ENCODE data around the gene URAD.
"Not testable (repeated sequence)": the region's sequence is repeated elsewhere in the genome, so short reads cannot be mapped to it uniquely, and the experiment has no call there.

The URAD gene, protein sequence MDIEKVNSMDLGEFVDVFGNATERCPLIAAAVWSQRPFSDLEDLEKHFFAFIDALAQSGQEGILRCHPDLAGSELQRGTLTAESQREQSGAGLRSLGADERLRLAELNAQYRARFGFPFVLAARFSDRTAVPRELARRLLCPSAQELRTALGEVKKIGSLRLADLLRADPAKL

DNA sequence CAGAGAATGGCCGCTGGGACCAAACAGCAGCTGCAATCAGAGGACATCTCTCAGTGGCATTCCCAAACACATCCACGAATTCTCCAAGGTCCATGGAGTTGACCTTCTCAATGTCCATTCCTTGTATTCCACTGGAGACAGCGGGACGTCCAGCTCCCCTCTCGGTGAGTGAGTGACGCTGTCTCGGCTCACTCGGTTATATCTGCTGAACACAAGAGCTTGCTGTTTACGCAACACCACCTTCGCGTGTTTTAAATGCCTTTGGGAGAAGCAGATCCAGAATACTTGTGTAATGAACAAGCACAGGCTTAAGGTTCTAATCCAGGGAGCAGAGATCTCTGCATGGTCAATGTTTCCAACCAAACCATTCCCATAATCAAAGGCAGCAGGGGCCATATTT, at the start of gene URAD:
TSS of gene URAD (minus strand) at position 174 of the 400 bp plus-strand sequence. CDS start at position 118, 56 bp downstream.
- no peak for DNase-seq

DNA sequence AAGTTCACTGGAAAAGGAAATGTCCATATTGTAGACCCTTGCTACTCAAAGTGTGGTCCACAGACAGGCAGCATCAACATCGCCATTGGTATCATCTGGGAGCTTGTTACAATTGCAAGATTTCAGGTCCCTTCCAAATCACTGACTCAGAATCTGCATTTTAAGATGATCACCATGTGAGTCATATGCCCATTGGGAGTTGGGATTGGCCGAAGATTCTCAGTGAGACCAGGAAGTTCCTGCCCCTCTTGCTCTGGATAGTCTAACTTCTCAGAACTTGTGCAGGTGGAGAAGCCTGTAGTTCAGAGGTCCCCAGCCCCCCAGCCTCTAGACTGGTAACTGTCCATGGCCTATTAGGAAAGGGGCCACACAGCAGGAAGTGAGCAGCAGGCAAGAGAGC, 48.9 kb upstream of the URAD start:
- DNase-seq: no peak

DNA sequence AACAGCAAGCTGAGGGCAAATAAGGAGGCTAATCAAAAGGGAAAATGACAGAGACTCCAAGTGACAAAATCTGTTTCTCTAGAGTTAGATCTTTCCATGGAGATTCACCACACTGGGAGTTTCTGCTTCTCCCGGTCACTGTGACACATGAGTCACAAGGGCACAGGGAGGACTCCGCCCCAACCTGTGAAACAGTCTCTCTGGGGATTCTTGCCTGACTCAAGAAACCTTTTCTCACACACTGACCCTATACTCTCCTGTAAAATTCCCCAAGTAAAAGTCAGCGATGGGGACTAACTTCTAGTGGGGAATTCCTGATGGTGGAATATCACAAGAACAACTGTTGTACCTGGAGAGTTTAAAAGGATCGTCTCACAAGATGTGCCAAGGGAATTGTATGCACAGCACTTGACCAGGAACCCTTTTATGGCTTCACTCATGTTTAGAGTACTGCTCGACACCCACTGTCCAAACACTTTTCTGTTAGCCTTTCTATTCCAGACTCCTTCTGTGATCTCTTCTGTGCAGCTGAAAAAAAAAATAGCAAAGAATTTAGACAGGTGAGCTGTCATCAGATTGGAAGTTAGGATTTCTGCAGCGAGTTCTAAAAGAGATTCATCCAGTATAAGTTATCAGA, 46.8 kb upstream of the URAD start:
- DNase-seq: no peak

DNA sequence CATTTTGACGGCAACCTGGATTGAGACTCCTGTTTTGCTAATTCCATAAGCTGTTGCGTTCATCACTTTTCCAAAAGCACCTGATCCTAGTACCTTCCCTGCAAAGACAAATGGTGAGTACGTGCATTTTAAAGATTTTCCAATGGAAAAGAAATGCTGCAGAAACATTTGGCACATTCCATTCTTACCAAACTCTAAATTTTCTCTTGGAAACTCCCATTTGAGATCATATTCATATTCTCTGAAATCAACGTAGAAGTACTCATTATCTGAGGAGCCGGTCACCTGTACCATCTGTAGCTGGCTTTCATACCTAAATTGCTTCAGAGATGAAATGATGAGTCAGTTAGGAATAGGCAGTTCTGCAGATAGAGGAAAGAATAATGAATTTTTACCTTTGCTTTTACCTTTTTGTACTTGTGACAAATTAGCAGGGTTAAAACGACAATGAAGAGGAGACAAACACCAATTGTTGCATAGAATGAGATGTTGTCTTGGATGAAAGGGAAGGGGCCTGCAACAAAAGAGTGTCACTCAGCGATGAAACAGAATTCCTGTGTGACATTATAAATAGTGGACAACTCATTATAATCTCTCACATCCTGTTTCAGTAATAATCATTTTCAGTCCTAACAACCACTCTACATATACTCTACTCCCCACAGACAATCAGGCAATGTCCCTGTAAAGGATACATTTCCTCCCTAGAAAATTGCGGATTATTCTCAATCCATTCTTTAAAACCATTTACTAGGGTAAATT, 45.6 kb upstream of the URAD start:
- DNase-seq: no peak

DNA sequence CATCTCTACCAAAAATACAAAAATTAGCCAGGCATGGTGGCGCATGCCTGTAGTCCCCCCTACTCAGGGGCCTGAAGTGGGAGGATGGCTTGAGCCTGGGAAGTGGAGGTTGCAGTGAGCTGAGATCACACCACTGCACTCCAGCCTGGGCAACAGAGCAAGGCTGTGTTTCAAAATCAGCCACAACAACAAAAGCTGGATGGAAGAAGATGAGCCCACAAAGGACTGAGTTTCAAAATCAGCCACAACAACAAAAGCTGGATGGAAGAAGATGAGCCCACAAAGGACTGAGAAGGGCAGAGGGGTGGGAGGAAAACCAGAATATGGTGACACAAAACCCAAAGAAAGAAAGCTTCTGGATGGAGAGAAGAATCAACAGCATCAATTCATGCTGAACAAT, 43.9 kb upstream of the URAD start:
- DNase-seq: not testable (repeated sequence)

DNA sequence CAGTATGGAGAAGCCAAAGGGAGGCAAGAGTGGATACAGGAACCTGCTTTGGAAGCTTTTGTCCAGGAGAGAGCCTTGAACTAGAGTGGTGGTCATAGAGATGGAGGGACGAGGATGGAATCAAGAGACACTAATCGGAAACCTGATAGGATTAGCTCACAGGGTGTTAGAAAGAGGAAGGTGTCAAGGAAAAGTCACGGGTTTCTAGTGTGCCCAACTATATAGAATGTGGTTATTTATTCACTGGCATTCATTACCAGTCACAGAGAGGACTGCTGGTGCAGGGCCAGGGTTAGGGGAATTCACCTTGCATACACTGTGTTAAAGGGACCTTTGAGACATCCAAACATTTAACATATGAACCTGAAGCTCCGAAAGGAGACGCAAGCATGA, 43.4 kb upstream of the URAD start:
- no peak for DNase-seq

DNA sequence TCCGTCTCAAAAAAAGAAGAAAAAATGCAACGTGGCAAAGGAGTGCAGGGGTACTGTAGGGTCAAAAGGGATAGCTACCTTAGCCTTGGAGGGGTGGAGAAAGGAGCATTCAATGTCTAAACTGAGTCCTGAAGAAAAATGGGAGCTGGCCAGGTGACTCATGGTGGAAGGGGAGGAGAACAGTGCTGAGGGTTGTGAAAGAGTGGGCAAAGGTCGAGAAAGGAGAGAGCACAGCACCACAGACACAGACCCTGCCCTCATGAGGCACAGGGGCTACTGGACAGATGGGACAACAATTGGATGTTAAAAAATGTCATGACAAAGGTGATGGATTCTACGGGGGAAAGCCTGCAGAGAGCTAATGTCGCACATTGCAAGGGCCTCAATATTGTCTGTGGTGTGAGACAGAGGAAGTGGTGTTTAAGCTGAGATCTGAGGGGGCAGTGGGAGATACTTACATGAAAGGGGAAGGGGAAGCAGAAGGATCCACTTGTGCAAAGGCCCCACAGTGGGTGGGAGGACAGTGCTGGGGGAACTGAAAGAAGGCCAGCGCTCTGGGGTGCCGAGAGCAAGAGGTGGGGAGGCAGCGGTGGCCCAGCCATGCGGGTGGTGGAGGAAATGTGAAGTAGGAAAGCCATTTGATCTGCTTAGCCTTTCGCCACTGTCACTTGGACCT, 42.9 kb upstream of the URAD start:
- no peak for DNase-seq

DNA sequence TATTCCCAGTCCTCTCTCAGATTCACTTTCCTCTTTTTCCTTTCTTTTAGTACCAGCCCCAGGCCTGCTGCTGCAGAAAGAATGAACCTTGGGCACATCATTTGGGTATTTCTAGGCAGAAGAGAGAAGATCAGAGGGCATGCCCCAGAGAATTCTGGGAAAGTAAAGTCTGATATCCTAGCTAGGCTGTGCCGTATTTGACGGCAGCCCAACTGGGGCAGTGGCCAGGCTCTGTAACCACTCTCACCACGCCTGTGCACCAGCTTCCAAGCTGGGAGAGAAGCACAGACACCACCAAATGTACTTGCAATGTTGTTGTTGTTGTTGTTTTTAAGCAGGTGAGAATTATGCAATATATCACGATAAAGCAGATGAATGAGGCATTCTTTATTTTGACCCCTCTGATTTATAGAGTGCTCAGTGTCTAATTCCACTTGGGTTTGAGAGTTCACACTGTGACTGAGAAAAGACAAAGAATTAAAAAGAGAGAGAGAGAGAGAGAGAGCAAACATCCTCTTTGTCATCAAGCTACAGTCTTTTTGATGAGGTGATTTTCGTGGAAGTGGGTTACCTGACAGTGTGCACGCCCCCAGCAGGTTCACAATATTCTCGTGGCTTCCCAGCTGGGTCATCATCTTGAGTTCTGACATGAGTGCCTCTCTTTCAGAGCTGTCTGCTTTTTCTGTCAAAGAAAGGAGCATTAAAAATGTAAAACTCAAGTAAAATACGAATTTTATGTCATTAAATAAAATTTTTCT, 39.3 kb upstream of the URAD start:
- DNase-seq: no peak

DNA sequence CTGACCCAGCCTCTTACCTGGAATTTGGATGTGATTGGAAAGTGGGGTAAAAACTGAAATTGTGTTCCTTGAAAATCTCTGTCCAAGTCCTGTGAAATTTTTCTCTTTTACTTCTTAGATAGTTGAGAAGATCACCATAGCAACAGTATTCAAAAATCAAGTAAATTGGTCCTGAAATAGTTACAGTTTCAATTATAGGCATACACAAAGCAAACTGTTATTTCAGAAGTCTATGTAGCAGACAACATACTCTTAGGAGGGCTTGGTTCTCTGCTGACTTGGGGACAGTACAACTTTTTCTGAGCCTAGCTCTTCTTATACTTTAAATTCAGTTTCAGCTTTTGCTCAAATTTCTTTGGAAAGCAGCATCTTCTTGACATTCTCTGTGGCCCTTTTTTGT, 38.6 kb upstream of the URAD start:
- DNase-seq: no peak

DNA sequence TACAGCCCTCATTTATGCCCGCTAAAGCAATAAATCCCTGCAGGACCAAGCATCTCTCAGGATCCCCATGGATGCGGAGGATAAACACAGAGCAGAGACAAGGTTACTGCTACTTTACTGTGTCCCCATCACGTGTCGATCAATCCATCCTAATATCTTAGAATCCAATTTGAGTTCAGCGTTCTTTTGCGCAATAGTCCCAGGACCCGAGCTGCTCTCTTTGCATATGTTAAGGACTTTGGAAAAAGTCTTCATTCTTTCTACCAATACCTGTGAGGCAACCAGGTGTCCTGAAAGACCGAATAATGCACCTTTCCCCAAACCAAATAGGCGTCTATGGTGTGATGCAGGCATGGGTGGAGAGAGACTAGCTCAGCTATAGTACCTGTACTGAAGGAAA, 38.0 kb upstream of the URAD start:
- DNase-seq: no peak

DNA sequence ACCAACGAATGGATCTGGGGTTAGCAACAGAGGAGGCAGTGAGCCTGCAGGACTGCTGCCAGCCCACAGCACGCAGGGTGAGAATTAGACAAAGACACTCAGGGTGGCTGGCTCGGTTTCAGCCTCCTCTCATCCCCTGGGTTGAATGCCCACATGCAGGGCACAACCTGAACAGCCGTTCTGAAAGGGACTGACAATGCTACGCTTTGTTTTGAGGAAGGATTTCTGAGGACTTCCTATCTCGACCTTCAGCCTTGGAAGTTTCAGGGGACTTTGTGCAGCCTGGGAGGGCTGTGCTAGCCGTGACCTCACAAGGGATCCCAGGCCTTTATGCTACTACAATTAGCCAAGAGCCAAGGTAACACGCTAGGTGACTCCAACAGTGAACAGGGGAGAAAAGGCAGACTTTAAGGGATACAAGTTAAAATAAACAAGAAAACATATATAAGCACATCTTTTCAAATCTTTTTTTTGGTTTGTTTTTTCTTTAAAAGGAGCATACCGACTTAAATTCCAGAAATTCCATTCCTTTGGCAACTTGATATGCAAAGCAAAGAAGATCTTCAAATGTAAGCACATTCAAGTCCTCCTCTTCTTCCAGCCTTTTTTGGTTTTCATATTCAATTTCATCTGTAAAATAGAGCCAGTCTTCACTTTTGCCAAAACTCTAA, 34.5 kb upstream of the URAD start:
- no peak for DNase-seq

DNA sequence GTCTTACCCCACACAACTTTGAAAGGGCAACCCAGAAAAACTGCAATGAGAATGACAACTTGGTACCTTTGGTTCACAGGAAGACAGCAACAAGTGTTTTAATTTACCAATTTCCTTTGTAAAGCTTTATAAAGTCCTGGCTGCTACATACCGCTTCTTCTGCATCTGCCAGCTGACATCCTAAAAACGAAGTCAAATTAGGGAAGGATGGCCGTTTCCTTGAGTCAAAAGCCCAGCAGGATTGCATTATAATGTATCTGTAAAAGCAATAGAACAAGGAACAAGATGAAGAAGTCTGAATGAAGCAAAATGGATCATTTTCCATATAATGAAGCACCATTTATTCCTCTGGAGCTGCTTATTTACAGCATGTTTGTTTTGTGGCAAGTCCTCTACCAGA, 25.8 kb upstream of the URAD start:
- no peak for DNase-seq

DNA sequence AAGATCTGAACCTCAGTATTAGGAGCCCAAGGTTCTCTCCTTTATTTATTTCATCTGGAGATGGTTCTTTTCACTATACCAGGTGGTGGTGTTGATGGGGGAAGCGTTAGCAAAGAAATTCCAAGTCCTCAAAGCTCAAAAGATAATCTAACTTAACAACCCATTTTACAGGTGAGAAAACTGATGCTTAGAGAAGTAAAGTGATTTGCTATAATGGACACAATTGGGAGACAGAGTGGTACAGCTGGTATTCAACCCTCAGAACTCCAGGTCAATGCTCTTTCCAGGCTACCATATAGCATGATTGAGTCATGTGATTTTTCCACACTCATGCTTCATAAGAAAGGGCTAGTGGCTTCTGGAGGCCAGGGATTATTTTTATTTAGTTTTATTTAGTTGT, 25.0 kb upstream of the URAD start:
- DNase-seq: no peak

DNA sequence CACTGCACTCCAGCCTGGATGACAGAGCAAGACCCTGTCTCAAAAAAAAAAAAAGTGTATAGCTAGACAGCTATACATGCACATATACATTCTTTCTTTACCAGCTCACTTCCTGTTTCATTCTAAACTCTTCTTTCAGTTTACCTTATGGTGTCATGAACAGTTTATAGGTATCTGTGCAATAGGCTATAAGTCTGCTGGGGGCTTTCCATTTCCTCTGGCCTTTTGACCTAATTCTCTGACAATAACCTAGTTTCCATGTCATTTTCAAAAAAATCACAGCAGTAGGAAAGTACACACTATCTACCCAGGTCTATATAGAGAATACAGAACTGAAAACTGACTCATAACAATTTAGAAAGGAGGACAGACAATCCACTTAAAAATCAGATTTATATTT, 24.4 kb upstream of the URAD start:
- DNase-seq: no peak

DNA sequence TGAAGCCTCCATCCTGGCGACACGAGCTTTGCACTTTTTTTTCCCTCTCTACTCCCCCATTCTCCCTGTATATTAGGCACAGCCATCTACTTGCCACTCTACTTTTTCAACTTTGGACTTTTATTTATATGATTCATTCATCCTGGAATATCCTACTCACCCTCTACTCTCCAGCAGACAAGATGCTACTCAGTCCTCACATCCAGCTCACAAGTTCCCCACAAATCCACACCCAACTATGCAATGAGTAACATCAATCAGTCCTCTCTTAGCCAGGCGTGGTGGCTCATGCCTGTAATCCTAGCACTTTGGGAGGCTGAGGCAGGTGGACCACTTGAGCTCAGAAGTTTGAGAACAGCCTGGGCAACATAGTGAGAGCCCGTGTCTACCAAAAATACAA, 23.9 kb upstream of the URAD start:
- DNase-seq: no peak

DNA sequence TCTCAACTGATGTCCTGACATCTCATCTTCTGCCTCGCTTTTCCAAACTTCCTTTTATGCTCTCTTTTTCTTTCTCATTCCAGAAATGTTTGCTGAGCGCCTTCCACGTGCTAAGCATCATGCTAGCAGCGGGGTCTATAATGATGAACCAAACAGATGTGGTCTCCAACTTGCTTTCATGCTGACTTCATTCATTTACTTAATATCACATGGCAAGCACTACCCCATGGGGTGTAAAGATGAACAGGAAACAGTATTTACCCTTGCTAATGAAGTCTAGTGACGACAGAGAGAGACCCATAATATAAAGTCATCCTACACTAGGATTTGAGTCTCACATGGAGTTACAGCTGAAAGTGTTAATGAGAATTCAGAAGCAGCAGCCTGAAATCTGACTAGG, 21.6 kb upstream of the URAD start:
- DNase-seq: no peak

DNA sequence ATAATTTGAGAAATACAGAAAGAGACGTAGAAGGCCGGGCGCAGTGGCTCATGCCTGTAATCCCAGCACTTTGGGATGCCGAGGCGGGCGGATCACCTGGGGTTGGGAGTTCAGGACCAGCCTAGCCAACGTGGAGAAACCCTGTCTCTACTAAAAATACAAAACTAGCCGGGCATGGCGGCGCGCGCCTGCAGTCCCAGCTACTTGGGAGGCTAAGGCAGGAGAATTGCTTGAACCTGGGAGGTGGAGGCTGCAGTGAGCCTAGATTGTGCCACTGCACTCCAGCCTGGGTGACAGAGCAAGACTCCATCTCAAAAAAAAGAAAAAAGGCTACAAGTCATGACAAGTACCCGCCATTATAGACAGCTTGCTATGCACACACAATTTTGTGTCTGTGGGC, 16.5 kb upstream of the URAD start:
- DNase-seq: not testable (repeated sequence)

DNA sequence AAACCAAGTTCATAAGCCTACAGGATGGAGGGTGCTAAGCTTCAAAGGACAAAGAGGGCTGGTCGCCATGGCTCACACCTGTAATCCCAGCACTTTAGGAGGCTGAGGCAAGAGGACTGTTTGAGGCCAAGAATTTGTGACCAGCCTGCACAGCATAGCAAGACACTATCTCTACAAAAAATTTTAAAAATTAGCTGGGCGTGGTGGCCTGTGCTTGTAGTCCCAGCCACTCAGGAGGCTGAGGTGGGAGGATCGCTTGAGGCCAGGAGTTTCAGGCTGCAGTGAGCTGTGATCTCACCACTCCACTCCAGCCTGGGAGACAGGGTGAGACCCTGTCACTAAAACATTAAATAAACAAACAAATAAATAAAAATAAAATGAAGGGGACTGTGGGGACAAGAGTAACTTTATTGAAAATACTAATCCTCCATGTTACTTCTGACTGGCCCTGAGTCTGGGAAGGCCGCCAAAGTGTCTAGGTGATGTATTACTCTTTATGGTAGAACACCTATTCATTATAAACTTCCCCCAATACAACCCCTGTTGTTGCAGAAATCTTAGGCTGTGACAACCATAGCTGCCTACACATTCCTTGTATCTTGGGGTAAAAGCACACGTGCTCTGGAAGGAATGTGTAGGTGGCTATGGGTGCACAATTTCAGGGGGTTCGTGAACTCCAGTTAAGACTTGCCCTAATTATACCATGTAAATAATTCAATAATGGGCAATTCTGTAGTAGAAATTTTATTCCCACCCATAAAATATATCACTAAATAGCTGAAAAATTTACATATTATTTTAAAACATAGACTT, 14.6 kb upstream of the URAD start:
- DNase-seq: no peak

DNA sequence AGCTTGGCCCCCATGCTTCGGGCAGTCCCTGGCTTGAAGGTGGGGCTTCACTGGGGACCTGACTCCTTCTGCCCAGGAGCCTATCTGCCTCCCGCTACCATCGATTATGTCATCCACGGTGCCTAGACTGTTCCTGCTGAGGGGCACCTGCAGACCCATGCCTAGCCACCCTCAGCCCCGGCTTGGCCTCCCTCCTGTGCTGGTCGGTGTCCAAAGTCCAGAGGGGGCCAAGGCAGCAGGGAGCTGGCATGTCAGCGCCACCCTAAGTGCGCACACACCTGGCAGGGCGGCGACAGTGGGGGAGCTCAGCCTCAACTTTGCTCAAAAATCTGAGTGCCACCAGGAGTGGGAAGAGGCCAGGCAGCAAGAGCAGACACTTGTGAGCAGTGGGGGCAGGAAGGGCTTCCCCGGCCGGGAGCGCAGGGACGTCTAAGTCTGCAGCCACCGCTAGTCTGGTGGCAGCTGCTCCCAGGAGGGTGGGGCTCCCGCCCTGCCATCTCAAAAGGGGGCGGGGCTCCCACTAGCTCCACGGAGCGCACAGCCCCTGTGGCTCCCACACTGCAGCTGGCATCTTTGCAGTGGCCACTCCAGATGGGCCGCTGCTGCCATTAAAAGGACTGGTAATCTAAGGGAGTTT, 13.5 kb upstream of the URAD start:
- no peak for DNase-seq

DNA sequence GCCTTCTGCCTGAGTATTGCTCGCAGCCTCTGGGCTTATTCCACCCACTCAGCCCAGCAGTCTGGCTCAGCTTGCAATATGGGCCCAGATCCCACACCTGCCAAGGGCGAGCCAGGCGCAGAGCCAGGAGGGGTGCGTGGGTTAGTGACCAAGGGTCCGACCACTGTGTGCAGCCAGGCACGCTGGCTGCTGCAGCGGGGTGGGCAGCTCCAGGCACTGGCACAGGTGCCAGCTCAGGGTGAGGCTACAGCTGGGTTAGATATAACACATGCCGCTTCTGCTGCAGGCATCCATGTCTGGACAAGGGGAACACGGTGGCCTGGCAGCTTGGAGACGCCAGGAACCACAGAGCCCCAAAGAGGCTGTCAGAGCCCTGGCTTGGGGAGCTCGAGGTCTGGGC, 12.6 kb upstream of the URAD start:
- no peak for DNase-seq

DNA sequence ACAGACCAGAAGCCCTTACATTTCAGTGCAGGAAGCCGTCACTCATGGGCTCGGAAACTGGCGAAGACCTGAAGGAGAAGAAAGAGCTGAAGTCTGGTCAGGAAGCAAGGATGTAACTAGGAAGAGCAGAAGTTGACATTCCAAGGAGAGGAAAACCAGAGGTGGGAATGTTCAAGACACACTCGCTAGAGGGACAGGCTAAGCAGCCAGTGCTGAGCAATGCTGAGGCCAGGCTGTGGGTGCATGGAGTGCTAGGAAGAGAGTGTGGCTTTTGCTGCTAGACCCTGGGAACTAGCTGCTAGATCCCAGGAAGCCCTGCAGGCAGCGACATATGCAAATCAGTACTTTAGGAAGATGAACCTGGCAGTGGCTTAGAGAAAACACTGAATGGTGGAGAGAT, 12.1 kb upstream of the URAD start:
- no peak for DNase-seq
